ENCODE measurements around the gene MSI2.

- TF ChIP-seq, protein P1, sequence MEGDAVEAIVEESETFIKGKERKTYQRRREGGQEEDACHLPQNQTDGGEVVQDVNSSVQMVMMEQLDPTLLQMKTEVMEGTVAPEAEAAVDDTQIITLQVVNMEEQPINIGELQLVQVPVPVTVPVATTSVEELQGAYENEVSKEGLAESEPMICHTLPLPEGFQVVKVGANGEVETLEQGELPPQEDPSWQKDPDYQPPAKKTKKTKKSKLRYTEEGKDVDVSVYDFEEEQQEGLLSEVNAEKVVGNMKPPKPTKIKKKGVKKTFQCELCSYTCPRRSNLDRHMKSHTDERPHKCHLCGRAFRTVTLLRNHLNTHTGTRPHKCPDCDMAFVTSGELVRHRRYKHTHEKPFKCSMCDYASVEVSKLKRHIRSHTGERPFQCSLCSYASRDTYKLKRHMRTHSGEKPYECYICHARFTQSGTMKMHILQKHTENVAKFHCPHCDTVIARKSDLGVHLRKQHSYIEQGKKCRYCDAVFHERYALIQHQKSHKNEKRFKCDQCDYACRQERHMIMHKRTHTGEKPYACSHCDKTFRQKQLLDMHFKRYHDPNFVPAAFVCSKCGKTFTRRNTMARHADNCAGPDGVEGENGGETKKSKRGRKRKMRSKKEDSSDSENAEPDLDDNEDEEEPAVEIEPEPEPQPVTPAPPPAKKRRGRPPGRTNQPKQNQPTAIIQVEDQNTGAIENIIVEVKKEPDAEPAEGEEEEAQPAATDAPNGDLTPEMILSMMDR (IDR thresholded peaks at IDR 0.05; ENCODE audit: extremely low read depth in 1 of 2, insufficient read depth in 1 of 2, low read depth in 1 of 2, low read length in 2 of 2) = no peak
- no peak for TF ChIP-seq POLR2AphosphoS5 (IDR thresholded peaks at IDR 0.05; ENCODE audit: insufficient read depth, low read depth, low read length)
- TF ChIP-seq POLR2A (IDR thresholded peaks at IDR 0.05; ENCODE audit: low read depth, low read length) = no peak
- no peak for TF ChIP-seq GATA2 (IDR thresholded peaks at IDR 0.05; ENCODE audit: insufficient read depth, insufficient read length, low read depth, low read length)
- TF ChIP-seq EZH2 (IDR thresholded peaks at IDR 0.05; ENCODE audit: borderline replicate concordance, low read depth, low read length, severe bottlenecking) = no peak
- no peak for TF ChIP-seq MAX (IDR thresholded peaks at IDR 0.05; ENCODE audit: insufficient read depth, insufficient read length)
- TF ChIP-seq FOS (IDR thresholded peaks at IDR 0.05; ENCODE audit: borderline replicate concordance, insufficient read depth, low read length) = no peak
- no peak for TF ChIP-seq JUN (IDR thresholded peaks at IDR 0.05; ENCODE audit: borderline replicate concordance, insufficient read depth, insufficient read length, low read depth)
- TF ChIP-seq MYC (IDR thresholded peaks at IDR 0.05; ENCODE audit: low read depth, low read length) = no peak
These were observed 432.9 kb downstream of the MSI2 start for GRCh38 chr17:57689254-57689653.

Measured in endothelial cell of umbilical vein (primary cell).